SK-N-SH (cell line): ENCODE data around the gene ATP2B3. TPM values are rescaled to one million over a fixed set of nuclear protein-coding genes. Genes with fewer than 3 reads are reported as not detected.

Experiments
- CTCF ChIA-PET: fragments of 300-600, 350-600 bp; formaldehyde crosslinking; extraction: SDS; loops from one replicate; lab custom pipeline; 2021; lab: Yijun Ruan, JAX
- POLR2A ChIA-PET: fragments of 350-600 bp; sonication (Branson Sonifier 250); formaldehyde crosslinking; extraction: SDS; loops from one replicate; lab custom pipeline; 2020; ENCODE audit warnings: antibody characterized with exemption, inconsistent platforms; lab: Yijun Ruan, JAX
- DNase-seq: peaks from one replicate; pipeline ENCODE4 v3.0.0; 2012
- H2AFZ ChIP-seq: fragments of 200-600 bp; sonication (generic); 2 replicates; pipeline ENCODE4 v1.8.1; 2016; ENCODE audit warnings: antibody characterized with exemption, mild to moderate bottlenecking, low read depth
- H3F3A ChIP-seq: fragments of 200-600 bp; sonication (generic); replicated peaks from 2 replicates; pipeline ENCODE3; 2016; ENCODE audit warnings: antibody characterized with exemption, mild to moderate bottlenecking; ENCODE audit not compliant: insufficient read depth
- H3K27ac ChIP-seq, 2 experiments: fragments of 200-500 bp in 1 of 2; fragments of 200-600 bp in 1 of 2; sonication (Bioruptor generic) in 1 of 2; sonication (generic), shearing (Covaris generic) in 1 of 2; 2 replicates each; pipeline versions ENCODE4 v1.5.1 to v1.6.1; 2014 to 2016; ENCODE audit warnings: low read depth in 2 of 2, inconsistent platforms in 1 of 2, low read length in 1 of 2, mild to moderate bottlenecking in 1 of 2, mixed read lengths in 1 of 2
- H3K27me3 ChIP-seq: fragments of 200-600 bp; sonication (generic), shearing (Covaris generic); 2 replicates; pipeline ENCODE4 v1.6.1; 2016; ENCODE audit warnings: mixed run types; ENCODE audit not compliant: insufficient read depth
- H3K36me3 ChIP-seq, 2 experiments: fragments of 200-500 bp in 1 of 2; fragments of 200-600 bp in 1 of 2; sonication (Bioruptor generic) in 1 of 2; sonication (generic) in 1 of 2; replicated peaks in 1 of 2; 2 replicates each; pipeline versions ENCODE3 to v1.5.1; 2014 to 2016; ENCODE audit warnings: low read length in 1 of 2, mild to moderate bottlenecking in 1 of 2; ENCODE audit not compliant: insufficient read depth in 2 of 2, control insufficient read depth in 1 of 2
- H3K4me1 ChIP-seq, 2 experiments: fragments of 200-500 bp in 1 of 2; fragments of 200-600 bp in 1 of 2; sonication (Bioruptor generic) in 1 of 2; sonication (generic), shearing (Covaris generic) in 1 of 2; 2 replicates each; pipeline versions ENCODE4 v1.5.1 to v1.6.1; 2014 to 2016; ENCODE audit warnings: low read depth in 1 of 2, low read length in 1 of 2, mixed run types in 1 of 2; ENCODE audit not compliant: insufficient read depth in 2 of 2, control insufficient read depth in 1 of 2
- H3K4me2 ChIP-seq: fragments of 200-600 bp; sonication (generic), shearing (Covaris generic); 2 replicates; pipeline ENCODE4 v1.6.1; 2017; ENCODE audit warnings: mixed run types
- H3K4me3 ChIP-seq, 2 experiments: fragments of 200-500 bp in 1 of 2; fragments of 200-600 bp in 1 of 2; sonication (Bioruptor generic) in 1 of 2; sonication (generic), shearing (Covaris generic) in 1 of 2; 2 replicates each; pipeline versions ENCODE4 v1.5.1 to v1.8.1; 2014 to 2016; ENCODE audit warnings: low read depth in 2 of 2, inconsistent platforms in 1 of 2, low read length in 1 of 2, mild to moderate bottlenecking in 1 of 2, mixed read lengths in 1 of 2, moderate library complexity in 1 of 2
- H3K79me2 ChIP-seq: fragments of 200-600 bp; sonication (generic); 2 replicates; pipeline ENCODE4 v1.8.1; 2017; ENCODE audit warnings: mild to moderate bottlenecking; ENCODE audit not compliant: insufficient read depth
- H3K9ac ChIP-seq: fragments of 200-600 bp; sonication (generic); 2 replicates; pipeline ENCODE4 v1.6.1; 2017; ENCODE audit warnings: mixed run types
- H3K9me2 ChIP-seq: fragments of 200-600 bp; sonication (generic); 2 replicates; pipeline ENCODE4 v1.6.1; 2017; ENCODE audit warnings: mixed run types
- H3K9me3 ChIP-seq: fragments of 200-600 bp; sonication (generic); 2 replicates; pipeline ENCODE4 v1.6.1; 2017; ENCODE audit warnings: mixed run types, mild to moderate bottlenecking, moderate library complexity
- H4K20me1 ChIP-seq: fragments of 200-600 bp; sonication (generic); 2 replicates; pipeline ENCODE4 v1.6.1; 2017; ENCODE audit warnings: mild to moderate bottlenecking, mixed run types; ENCODE audit not compliant: insufficient read depth
- CHD2 ChIP-seq: fragments of 150-350 bp; IDR thresholded peaks from 2 replicates; pipeline ENCODE4 v1.6.1; 2018; ENCODE audit warnings: low read length; ENCODE audit not compliant: partially characterized antibody
- ELF1 ChIP-seq: IDR thresholded peaks from 2 replicates; pipeline ENCODE4 v1.4.0; 2012
- EP300 ChIP-seq, 2 experiments: IDR thresholded peaks; 2 replicates each; pipeline versions ENCODE4 v1.4.0 to v1.6.1; 2012; ENCODE audit warnings: borderline replicate concordance in 1 of 2, low read depth in 1 of 2, low read length in 1 of 2
- FOXJ3 ChIP-seq: sonication (generic); formaldehyde crosslinking; IDR thresholded peaks from 2 replicates; pipeline ENCODE4 v1.5.1; 2020; ENCODE audit warnings: mild to moderate bottlenecking, missing genetic modification reagents
- GABPA ChIP-seq: IDR thresholded peaks from 2 replicates; pipeline ENCODE4 v1.4.0; 2012; ENCODE audit warnings: low read depth, mild to moderate bottlenecking
- JUND ChIP-seq: IDR thresholded peaks from 2 replicates; pipeline ENCODE4 v1.4.0; 2012
- NFIC ChIP-seq: IDR thresholded peaks from 2 replicates; pipeline ENCODE4 v1.4.0; 2012; ENCODE audit warnings: borderline replicate concordance
- NRF1 ChIP-seq: IDR thresholded peaks from 2 replicates; pipeline ENCODE4 v1.6.1; 2012; ENCODE audit warnings: low read depth, mild to moderate bottlenecking, low read length
- RAD21 ChIP-seq: IDR thresholded peaks from 2 replicates; pipeline ENCODE4 v1.6.1; 2012; ENCODE audit warnings: mild to moderate bottlenecking, low read length
- RCOR1 ChIP-seq: fragments of 150-350 bp; IDR thresholded peaks from 2 replicates; pipeline ENCODE4 v1.6.1; 2017; ENCODE audit warnings: antibody characterized with exemption, low read length
- RFX5 ChIP-seq: IDR thresholded peaks from 2 replicates; pipeline ENCODE4 v1.6.1; 2012; ENCODE audit warnings: mild to moderate bottlenecking, improper control_type of control experiment, low read length
- TAF1 ChIP-seq: IDR thresholded peaks from 2 replicates; pipeline ENCODE4 v1.6.1; 2012; ENCODE audit warnings: low read depth, mild to moderate bottlenecking, low read length, moderate library complexity, borderline replicate concordance
- TEAD4 ChIP-seq: IDR thresholded peaks from 2 replicates; pipeline ENCODE4 v1.4.0; 2012; ENCODE audit warnings: mild to moderate bottlenecking, borderline replicate concordance; ENCODE audit not compliant: insufficient read depth
- WGBS: methylation state at CpG from one replicate; pipeline ENCODE4 v1.1.6; 2017; ENCODE audit warnings: low lambda C conversion rate; 5-methylcytosine and 5-hydroxymethylcytosine counted together
- polyA plus RNA-seq, 3 experiments: library from polyadenylated mRNA; depleted of rRNA; stranded (reverse); fragments of >200 nt; gene quantifications; 2 replicates each; pipeline ENCODE4 v1.2.3, GENCODE V29; 2012
- TF ChIP-seq, protein P1 (sequence below): IDR thresholded peaks from 2 replicates; pipeline ENCODE4 v1.4.0; 2012; ENCODE audit warnings: low read depth, borderline replicate concordance
- TF ChIP-seq, protein P2 (sequence below): fragments of 150-350 bp; IDR thresholded peaks from 2 replicates; pipeline ENCODE4 v1.6.1; 2017; ENCODE audit warnings: antibody characterized with exemption, low read length, low read depth, borderline replicate concordance
- TF ChIP-seq, protein P3 (sequence below): fragments of 200-600 bp; sonication (generic); IDR thresholded peaks from 2 replicates; pipeline ENCODE4 v1.6.1; 2017; ENCODE audit warnings: antibody characterized with exemption, mild to moderate bottlenecking, moderate library complexity

ATP2B3 gene
- polyA plus RNA-seq, 1 of the 3 experiments (the other 2 are of a cell fraction) = 0.16 TPM

DNA sequence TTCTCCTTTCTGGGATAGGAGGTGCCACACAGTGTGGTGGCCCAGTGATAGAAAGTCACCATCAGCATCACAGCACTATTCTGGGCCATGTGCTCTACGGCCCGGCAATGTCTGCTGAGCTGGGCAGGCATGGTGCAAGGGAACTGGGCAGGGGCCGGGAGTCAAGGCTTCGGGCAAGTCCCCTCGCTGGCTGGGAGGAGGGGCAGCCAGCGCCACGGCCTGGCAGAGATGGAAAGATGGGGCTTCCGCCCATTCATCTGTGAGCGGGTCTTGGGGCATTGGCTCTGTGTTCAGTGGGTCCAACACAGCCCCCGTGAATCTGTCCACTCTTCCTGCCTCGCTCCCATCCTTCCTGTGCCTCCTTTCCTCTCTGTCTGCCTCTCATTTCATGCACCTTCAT is 7.1 kb upstream of the ATP2B3 start:
- TF ChIP-seq NFIC (no peak), RAD21 (no peak), EP300 (IDR thresholded peaks at IDR 0.05; ENCODE audit: borderline replicate concordance in 1 of 2, low read depth in 1 of 2, low read length in 1 of 2) (no peak), TEAD4 (no peak), ELF1 (no peak), TAF1 (no peak), NRF1 (no peak), RFX5 (no peak), RCOR1 (no peak), FOXJ3 (CRISPR knock-in tag) (no peak), JUND (no peak), CHD2 (no peak), GABPA (no peak)
- TF ChIP-seq, protein P1, sequence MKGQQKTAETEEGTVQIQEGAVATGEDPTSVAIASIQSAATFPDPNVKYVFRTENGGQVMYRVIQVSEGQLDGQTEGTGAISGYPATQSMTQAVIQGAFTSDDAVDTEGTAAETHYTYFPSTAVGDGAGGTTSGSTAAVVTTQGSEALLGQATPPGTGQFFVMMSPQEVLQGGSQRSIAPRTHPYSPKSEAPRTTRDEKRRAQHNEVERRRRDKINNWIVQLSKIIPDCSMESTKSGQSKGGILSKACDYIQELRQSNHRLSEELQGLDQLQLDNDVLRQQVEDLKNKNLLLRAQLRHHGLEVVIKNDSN = no peak
- TF ChIP-seq, protein P2, sequence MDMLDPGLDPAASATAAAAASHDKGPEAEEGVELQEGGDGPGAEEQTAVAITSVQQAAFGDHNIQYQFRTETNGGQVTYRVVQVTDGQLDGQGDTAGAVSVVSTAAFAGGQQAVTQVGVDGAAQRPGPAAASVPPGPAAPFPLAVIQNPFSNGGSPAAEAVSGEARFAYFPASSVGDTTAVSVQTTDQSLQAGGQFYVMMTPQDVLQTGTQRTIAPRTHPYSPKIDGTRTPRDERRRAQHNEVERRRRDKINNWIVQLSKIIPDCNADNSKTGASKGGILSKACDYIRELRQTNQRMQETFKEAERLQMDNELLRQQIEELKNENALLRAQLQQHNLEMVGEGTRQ = no peak
- TF ChIP-seq, protein P3, sequence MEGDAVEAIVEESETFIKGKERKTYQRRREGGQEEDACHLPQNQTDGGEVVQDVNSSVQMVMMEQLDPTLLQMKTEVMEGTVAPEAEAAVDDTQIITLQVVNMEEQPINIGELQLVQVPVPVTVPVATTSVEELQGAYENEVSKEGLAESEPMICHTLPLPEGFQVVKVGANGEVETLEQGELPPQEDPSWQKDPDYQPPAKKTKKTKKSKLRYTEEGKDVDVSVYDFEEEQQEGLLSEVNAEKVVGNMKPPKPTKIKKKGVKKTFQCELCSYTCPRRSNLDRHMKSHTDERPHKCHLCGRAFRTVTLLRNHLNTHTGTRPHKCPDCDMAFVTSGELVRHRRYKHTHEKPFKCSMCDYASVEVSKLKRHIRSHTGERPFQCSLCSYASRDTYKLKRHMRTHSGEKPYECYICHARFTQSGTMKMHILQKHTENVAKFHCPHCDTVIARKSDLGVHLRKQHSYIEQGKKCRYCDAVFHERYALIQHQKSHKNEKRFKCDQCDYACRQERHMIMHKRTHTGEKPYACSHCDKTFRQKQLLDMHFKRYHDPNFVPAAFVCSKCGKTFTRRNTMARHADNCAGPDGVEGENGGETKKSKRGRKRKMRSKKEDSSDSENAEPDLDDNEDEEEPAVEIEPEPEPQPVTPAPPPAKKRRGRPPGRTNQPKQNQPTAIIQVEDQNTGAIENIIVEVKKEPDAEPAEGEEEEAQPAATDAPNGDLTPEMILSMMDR = no peak
- ChIA-PET POLR2A (no interaction called here), CTCF (interaction anchor here (1.3 to 8.8 kb wide), 5 partner anchors 29 to 569 kb away, joined by 3 to 203 read pairs (median 7); partner anchors contain the start of gene HAUS7)
- DNase-seq = no peak
- Histone ChIP-seq H3K9me3 (no peaks in the 10 kb centered on the region), H3K36me3 (no peaks in the 10 kb centered on the region), H3K4me2 (no peak overlapping the region), H3K79me2 (no peaks in the 10 kb centered on the region), H3K9ac (no peak overlapping the region), H3K4me3 (no peak overlapping the region), H3K27ac (no peak overlapping the region), H2AFZ (no peak overlapping the region), H3K27me3 (peaks cover 3% of the 10 kb centered on the region; the same call in 1 of the 2 replicates), H4K20me1 (no peaks in the 10 kb centered on the region), H3F3A (peaks cover 5% of the 10 kb centered on the region), H3K9me2 (no peaks in the 10 kb centered on the region), H3K4me1 (peaks cover 0 to 7% of the 10 kb centered on the region in 2 experiments; a peak in 1 of 4 replicates)
- 60% methylated on average over 2 of the region's 11 CpGs for WGBS
